Measurements from ENCODE around the gene EPHA4.

EPHA4 gene

GRCh38 chr2:221439761-221440479 is 132.2 kb downstream of the EPHA4 start:
- DNase-seq (no peak), ATAC-seq (no peak)

DNA sequence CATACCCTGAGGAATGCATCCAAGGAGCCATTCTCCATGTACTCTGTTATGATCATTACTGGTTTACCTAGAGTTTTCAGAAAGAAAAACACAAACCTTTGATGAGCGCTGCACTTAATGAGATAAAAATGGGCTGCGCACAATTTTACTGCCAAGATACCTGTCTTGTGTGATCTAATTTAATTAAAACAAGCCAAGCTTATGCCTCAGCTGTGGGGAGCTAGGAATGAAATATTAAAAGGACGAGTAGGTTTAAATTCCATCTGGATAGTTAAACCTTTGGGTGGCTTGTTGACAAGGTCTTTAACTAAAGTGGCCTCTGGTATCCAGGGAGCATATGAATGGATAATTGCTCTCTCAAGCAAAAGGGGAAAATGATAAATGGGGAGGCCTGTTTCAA is 135.0 kb downstream of the EPHA4 start:
- no peak for ATAC-seq
- no peak for DNase-seq

DNA sequence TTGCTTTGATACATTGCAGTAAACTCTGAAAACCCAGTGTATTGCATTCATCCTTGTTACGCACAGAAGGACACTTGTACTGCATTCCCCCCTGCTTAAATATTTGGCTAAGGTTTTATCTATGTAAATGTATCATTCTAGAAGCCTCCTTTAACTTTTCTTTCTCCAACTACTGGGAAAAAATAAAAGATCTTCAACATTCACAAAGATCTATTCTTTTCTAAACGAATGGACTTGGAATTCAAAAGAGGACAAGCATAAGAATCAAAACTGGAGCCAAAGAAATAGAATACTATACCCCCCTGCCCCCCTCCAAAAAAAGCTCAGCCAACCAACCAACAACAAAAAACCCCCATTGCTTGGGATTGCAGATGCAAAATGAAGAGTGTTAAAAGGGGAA is 136.9 kb downstream of the EPHA4 start:
- ATAC-seq (no peak), DNase-seq (no peak)

GRCh38 chr2:221434142-221434541 is 138.0 kb downstream of the EPHA4 start:
- DNase-seq (no peak), ATAC-seq (no peak)

GRCh38 chr2:221431477-221431876 is 140.6 kb downstream of the EPHA4 start:
- ATAC-seq = no peak
- DNase-seq = no peak

GRCh38 chr2:221429741-221430491 is 142.2 kb downstream of the EPHA4 start:
- DNase-seq = no peak
- ATAC-seq = no peak

- ATAC-seq = no peak
- DNase-seq = no peak
Observed at GRCh38 chr2:221428896-221429295, 143.2 kb downstream of the EPHA4 start.

- ATAC-seq (no peak), DNase-seq (no peak)
Observed at GRCh38 chr2:221426929-221427328, 145.2 kb downstream of the EPHA4 start.

- DNase-seq (no peak), ATAC-seq (no peak)
Observed at GRCh38 chr2:221425891-221426290, 146.2 kb downstream of the EPHA4 start.

DNA sequence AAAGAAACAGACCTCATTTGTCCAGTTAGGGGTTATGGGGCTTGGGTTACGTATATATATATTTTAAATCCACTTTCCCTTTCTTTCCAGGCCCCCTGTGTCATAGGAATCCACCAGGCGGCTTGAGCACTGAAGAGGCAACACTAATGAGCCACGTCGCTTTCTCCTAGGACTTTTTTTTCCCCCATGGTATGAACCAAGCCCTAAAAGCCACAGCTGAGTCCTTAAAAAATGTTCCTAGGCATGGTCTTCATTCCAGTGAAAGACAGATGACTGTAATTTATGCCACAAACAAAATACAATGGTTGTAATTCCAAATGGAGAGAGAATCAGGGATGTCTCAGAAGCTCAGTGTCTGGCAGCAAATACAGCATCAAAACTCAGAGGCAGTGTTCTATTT is 146.8 kb downstream of the EPHA4 start:
- no peak for ATAC-seq
- no peak for DNase-seq

DNA sequence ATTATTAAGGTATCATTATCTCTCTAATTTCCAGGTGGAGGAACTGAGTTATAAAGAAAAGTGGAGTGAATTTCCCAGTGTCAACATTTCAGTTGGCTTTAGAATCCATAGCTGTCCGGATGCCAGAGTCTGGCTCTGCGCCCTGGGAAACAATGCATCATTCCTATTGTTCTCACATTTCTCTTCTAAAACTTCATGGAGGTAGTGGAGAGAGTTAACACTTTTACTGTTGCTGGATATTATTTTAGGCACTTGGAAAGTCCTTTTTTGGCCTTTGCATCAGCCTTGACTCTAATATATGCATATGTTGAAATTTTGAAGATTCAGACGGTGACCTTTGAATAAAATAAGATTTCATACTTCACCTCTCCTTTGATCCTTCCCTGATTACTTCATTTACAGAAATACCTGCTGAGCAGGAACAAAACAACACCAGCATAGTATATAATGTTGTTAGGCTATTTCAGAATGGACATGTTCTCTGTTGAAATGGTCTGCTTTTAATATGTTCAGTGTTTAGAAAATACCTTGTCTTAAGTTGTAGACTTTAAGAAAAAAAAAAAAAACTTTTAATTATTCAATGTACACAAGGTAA is 148.8 kb downstream of the EPHA4 start:
- no peak for DNase-seq
- ATAC-seq = no peak

DNA sequence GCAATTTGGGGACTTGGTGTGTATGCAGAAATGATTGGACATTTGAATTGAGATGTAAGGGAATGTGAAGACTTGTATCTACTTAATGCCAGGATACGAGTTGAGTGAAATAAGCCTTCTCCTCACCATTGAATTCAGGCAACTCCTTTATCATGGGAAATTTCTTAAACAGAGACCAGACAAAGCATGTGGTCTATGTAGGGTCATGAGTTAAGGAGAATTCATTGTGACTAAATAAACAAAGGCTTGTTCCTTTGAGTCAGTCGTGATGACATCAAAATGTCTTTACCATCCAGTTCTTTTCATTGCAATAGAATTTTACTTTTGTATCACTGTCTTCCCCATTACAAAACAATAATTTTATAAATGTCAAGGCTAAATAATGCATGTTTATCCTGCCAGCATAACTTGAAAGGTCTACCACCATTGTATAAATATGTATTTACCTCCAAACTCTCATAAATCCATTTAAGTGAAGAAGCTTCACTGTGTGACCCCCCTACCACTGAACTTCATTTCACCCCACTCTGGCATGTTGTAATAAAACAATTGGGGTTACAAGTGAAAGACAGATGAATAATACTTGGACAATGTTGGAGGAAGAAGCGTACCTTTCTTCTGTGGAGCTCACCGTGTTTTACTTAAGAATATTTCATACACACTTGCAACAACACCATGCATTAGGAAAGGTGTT is 149.4 kb downstream of the EPHA4 start:
- DNase-seq (no peak), ATAC-seq (no peak)

- no peak for ATAC-seq
Observed at GRCh38 chr2:221420245-221420644, 151.9 kb downstream of the EPHA4 start.

GRCh38 chr2:221415789-221416188 is 156.3 kb downstream of the EPHA4 start:
- no peak for DNase-seq
- no peak for ATAC-seq

More at GRCh38 chr2:221420245-221420644, 151.9 kb downstream of the EPHA4 start:
- DNase-seq = no peak

DNA sequence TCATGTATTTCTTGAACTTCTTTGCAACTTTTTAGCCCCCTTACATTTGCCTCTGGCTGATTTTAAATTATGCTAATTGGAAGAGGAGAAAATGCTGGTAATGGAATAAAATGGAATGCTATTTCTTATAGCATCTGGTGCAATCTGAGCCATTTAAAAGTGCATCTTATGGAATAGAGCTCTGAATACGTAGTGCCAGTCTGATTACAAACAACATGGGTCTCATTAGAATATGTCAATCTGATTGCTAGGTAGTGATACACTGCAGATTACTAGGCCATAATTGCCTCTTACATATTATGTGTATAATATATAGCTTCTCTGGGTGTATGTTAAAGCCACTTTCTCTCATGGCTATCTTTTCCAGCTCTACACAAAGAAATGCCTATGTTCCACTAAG is 159.1 kb downstream of the EPHA4 start:
- no peak for ATAC-seq

DNA sequence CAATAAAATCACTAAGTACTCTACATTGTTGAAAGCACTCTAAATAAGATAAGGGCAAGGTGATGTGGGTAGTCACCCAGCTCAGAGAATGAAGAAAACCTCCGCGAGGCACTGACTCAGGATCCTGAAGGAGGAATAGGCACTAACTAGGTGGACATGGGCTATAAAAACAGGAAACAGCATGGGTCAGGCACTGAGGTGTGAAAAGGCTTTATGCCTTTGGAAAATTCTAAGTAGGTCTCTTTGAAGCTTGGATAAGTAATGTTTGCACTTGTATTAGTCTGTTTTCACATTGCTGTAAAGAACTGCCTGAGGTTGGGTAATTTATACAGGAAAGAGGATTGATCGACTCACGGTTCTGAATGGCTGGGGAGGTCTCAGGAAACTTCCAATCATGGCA is 161.6 kb downstream of the EPHA4 start:
- no peak for DNase-seq
- no peak for ATAC-seq

More for the DNA sequence above, 159.1 kb downstream of the EPHA4 start:
- DNase-seq = no peak

GRCh38 chr2:221407765-221408164 is 164.3 kb downstream of the EPHA4 start:
- ATAC-seq = no peak
- no peak for DNase-seq

GRCh38 chr2:221405521-221405920 is 166.6 kb downstream of the EPHA4 start:
- ATAC-seq = no peak
- no peak for DNase-seq

DNA sequence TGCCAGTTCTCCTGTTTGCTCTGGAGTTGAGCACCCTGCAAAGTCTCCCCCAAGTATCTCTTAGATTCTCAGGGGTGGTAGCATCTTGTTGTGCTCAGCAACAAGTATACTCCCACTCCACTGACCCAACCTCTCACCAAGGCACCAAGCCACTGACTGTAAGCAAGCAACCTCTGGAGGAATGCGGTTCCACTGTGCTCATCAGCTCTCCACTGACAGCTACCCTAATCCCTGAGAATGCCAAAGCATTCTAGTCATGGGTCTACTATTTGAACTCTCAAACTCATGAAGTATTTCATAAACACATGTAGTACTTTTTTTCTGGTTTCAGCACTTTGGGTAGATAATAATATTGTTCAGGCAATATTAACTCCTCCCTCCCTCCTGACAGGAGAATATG is 170.0 kb downstream of the EPHA4 start:
- DNase-seq (no peak), ATAC-seq (no peak)

DNA sequence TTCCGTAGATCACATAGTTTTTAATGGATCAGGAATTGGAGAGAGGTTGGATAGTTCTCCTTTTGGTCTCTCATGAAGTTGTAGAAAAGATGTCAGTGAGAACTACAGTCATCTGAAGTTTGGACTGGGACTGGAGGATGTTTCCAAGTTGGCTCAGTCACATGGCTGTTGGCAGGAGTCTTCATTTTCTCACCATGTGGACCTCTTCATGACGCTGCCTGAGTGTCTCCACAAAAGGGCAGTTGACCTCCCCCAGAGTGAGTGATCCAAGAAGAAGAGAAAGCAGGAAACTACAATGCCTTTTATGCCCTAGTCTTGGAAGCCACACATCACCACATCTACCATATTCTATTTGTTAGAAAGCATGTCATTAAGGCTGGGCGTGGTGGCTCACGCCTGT is 171.7 kb downstream of the EPHA4 start:
- DNase-seq (no peak), ATAC-seq (no peak)

DNA sequence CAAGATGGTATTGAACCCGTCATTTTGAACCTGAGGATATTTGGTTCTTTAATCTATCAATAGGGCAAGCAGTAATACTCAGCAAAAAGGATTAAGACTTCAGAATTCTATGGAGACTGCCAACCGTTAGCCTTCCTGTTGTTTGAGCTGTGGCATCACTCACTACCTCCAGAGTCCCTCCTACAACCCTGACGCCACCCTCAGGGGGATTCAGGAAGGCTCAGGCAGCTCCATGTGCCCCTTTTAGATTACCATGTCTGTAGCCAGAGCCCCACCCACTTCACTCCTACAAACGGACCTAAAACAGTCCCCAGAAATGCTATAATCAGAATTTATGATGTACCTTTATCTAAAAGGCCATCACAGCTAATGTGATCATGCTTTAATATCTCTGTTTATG is 172.9 kb downstream of the EPHA4 start:
- DNase-seq = no peak
- no peak for ATAC-seq

DNA sequence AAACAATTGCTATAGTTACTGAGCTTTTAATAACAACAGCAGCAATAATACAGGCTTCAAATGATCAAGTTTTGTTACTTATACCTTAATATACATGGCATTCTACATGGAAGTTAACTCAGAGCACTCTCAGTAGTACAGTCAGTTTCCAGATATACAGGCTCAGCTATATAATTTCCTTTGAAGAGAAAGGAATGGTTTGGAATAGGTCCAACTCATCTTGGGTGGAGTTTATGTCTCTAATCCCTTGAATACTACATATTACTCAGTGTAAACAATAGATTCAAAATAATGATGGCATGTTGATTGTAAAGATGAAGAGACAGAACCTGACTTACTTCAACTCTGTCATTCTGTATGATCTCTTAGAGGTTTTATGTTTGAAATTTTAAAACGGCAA is 174.9 kb downstream of the EPHA4 start:
- DNase-seq = no peak

More for the DNA sequence above, 174.9 kb downstream of the EPHA4 start:
- no peak for ATAC-seq
